H9 (cell line): ENCODE results near the gene GRAPL. TPM values are rescaled to one million over a fixed set of nuclear protein-coding genes. Genes with fewer than 3 reads are reported as not detected.
"Not testable (repeated sequence)": the region's sequence is repeated elsewhere in the genome, so short reads cannot be mapped to it uniquely, and the experiment has no call there.

Experiments
- DNase-seq: peaks from one replicate; pipeline ENCODE4 v3.0.0-alpha.2; 2017
- H2AFZ ChIP-seq: one replicate; pipeline ENCODE4 v1.6.1; 2013; ENCODE audit warnings: mild to moderate bottlenecking, low read length, control low read depth, moderate library complexity
- H2AK5ac ChIP-seq: 2 replicates; pipeline ENCODE4 v1.6.1; 2013; ENCODE audit warnings: low read length, control low read depth, mixed read lengths; ENCODE audit not compliant: insufficient read length
- H2BK120ac ChIP-seq: one replicate; pipeline ENCODE4 v1.6.1; 2013; ENCODE audit warnings: low read depth, mild to moderate bottlenecking, low read length, control low read depth, inconsistent platforms; ENCODE audit not compliant: poor library complexity, severe bottlenecking
- H2BK12ac ChIP-seq: 2 replicates; pipeline ENCODE4 v1.6.1; 2013; ENCODE audit warnings: low read length, control low read depth, mixed read lengths, low read depth; ENCODE audit not compliant: insufficient read length
- H2BK15ac ChIP-seq: 2 replicates; pipeline ENCODE4 v1.6.1; 2013; ENCODE audit warnings: low read depth, low read length, control low read depth
- H2BK20ac ChIP-seq: one replicate; pipeline ENCODE4 v1.6.1; 2013; ENCODE audit warnings: low read depth, mild to moderate bottlenecking, low read length, control low read depth, inconsistent platforms; ENCODE audit not compliant: poor library complexity, severe bottlenecking
- H2BK5ac ChIP-seq: 2 replicates; pipeline ENCODE4 v1.6.1; 2013; ENCODE audit warnings: low read length, control low read depth, mixed read lengths; ENCODE audit not compliant: insufficient read length
- H3K14ac ChIP-seq: 2 replicates; pipeline ENCODE4 v1.6.1; 2013; ENCODE audit warnings: low read length, control low read depth; ENCODE audit not compliant: insufficient read depth
- H3K18ac ChIP-seq: 2 replicates; pipeline ENCODE4 v1.6.1; 2013; ENCODE audit warnings: low read depth, mild to moderate bottlenecking, mixed read lengths, low read length, control low read depth; ENCODE audit not compliant: insufficient read length
- H3K23ac ChIP-seq: 2 replicates; pipeline ENCODE4 v1.6.1; 2013; ENCODE audit warnings: low read length, control low read depth, mixed read lengths, low read depth; ENCODE audit not compliant: insufficient read length
- H3K23me2 ChIP-seq: 2 replicates; pipeline ENCODE4 v1.6.1; 2013; ENCODE audit warnings: low read depth, mild to moderate bottlenecking, mixed read lengths, low read length, control low read depth; ENCODE audit not compliant: insufficient read length, poor library complexity, severe bottlenecking
- H3K27ac ChIP-seq: 2 replicates; pipeline ENCODE4 v1.5.1; 2013; ENCODE audit warnings: low read length, control low read depth, mixed read lengths, low read depth; ENCODE audit not compliant: insufficient read length
- H3K27me3 ChIP-seq: 2 replicates; pipeline ENCODE4 v1.6.1; 2013; ENCODE audit warnings: low read length, control low read depth, inconsistent platforms; ENCODE audit not compliant: insufficient read depth
- H3K4ac ChIP-seq: 2 replicates; pipeline ENCODE4 v1.6.1; 2013; ENCODE audit warnings: low read depth, mild to moderate bottlenecking, control low read depth, inconsistent platforms, low read length, moderate library complexity
- H3K4me1 ChIP-seq: 2 replicates; pipeline ENCODE4 v1.6.1; 2013; ENCODE audit warnings: low read length, control low read depth, inconsistent platforms; ENCODE audit not compliant: insufficient read depth
- H3K4me2 ChIP-seq: 2 replicates; pipeline ENCODE4 v1.6.1; 2013; ENCODE audit warnings: low read length, control low read depth, mixed read lengths; ENCODE audit not compliant: insufficient read length, insufficient read depth
- H3K56ac ChIP-seq: 2 replicates; pipeline ENCODE4 v1.6.1; 2013; ENCODE audit warnings: low read depth, mild to moderate bottlenecking, mixed read lengths, low read length, control low read depth; ENCODE audit not compliant: insufficient read length
- H3K79me1 ChIP-seq: 2 replicates; pipeline ENCODE4 v1.6.1; 2013; ENCODE audit warnings: low read depth, mild to moderate bottlenecking, moderate library complexity, low read length, control low read depth, inconsistent platforms; ENCODE audit not compliant: insufficient read depth, poor library complexity, severe bottlenecking
- H3K79me2 ChIP-seq: 2 replicates; pipeline ENCODE4 v1.6.1; 2013; ENCODE audit warnings: low read length, control low read depth, inconsistent platforms; ENCODE audit not compliant: insufficient read depth
- H3K9ac ChIP-seq: 2 replicates; pipeline ENCODE4 v1.6.1; 2013; ENCODE audit warnings: low read length, control low read depth, mixed read lengths; ENCODE audit not compliant: insufficient read length; ENCODE audit errors: extremely low read depth
- H3K9me3 ChIP-seq: one replicate; pipeline ENCODE4 v1.6.1; 2013; ENCODE audit warnings: low read depth, low read length, inconsistent platforms; ENCODE audit not compliant: control insufficient read depth
- H3T11ph ChIP-seq: one replicate; pipeline ENCODE4 v1.6.1; 2013; ENCODE audit warnings: mild to moderate bottlenecking, low read length, control low read depth, inconsistent platforms
- H4K20me1 ChIP-seq: one replicate; pipeline ENCODE4 v1.6.1; 2013; ENCODE audit not compliant: control insufficient read depth, insufficient read length, insufficient read depth
- H4K5ac ChIP-seq: 2 replicates; pipeline ENCODE4 v1.6.1; 2013; ENCODE audit warnings: low read depth, mild to moderate bottlenecking, mixed read lengths, low read length, control low read depth; ENCODE audit not compliant: insufficient read length
- H4K8ac ChIP-seq: replicated peaks from 2 replicates; pipeline ENCODE4 v1.6.1; 2013; ENCODE audit warnings: low read length, control low read depth, mixed read lengths, low read depth; ENCODE audit not compliant: insufficient read length
- H4K91ac ChIP-seq: 2 replicates; pipeline ENCODE4 v1.6.1; 2013; ENCODE audit warnings: low read depth, mild to moderate bottlenecking, moderate library complexity, mixed read lengths, low read length, control low read depth; ENCODE audit not compliant: insufficient read length
- H3K27ac Mint-ChIP-seq, 3 experiments: 2 replicates in 2 of 3; 3 replicates in 1 of 3; pipeline ENCODE4 v1.8.0; 2020 to 2021; ENCODE audit warnings: mixed read lengths in 3 of 3, mild to moderate bottlenecking in 1 of 3, moderate library complexity in 1 of 3
- H3K27me3 Mint-ChIP-seq: 2 replicates; pipeline ENCODE4 v1.8.0; 2021; ENCODE audit warnings: low read depth, mild to moderate bottlenecking, moderate library complexity, mixed read lengths
- H3K36me3 Mint-ChIP-seq, 3 experiments: 2 replicates in 2 of 3; 3 replicates in 1 of 3; pipeline ENCODE4 v1.8.0; 2020 to 2021; ENCODE audit warnings: low read depth in 3 of 3, mixed read lengths in 3 of 3; ENCODE audit not compliant: insufficient read depth in 1 of 3
- H3K4me1 Mint-ChIP-seq, 2 experiments: 2 replicates each; pipeline ENCODE4 v1.8.0; 2020; ENCODE audit warnings: mixed read lengths in 2 of 2
- H3K4me3 Mint-ChIP-seq, 2 experiments: 2 replicates in 1 of 2; 3 replicates in 1 of 2; pipeline ENCODE4 v1.8.0; 2020 to 2021; ENCODE audit warnings: mild to moderate bottlenecking in 2 of 2, mixed read lengths in 2 of 2, moderate library complexity in 1 of 2
- H3K9me3 Mint-ChIP-seq, 2 experiments: 2 replicates in 1 of 2; 3 replicates in 1 of 2; pipeline ENCODE4 v1.8.0; 2020; ENCODE audit warnings: mild to moderate bottlenecking in 2 of 2, mixed read lengths in 2 of 2, moderate library complexity in 1 of 2
- WGBS: extraction: QIAGEN DNeasy Blood & Tissue Kit; methylation state at CpG from one replicate; pipeline ENCODE4 v1.1.7; 2013; ENCODE audit warnings: missing lambda C conversion rate, low lambda C conversion rate, mixed read lengths; ENCODE audit not compliant: insufficient read length; ENCODE audit errors: extremely low coverage; 5-methylcytosine and 5-hydroxymethylcytosine counted together
- total RNA-seq: library from RNA; stranded (reverse); gene quantifications from 2 replicates; pipeline ENCODE4 v1.2.1, GENCODE V29; 2021

The GRAPL gene
- total RNA-seq, 1 experiment from 2014 or later: 0.55 TPM

GRCh38 chr17:19203429-19203828, 76.0 kb downstream of the GRAPL start:
- not testable (repeated sequence) for H3K27me3 ChIP-seq, H2BK20ac ChIP-seq, H3K27ac ChIP-seq, H3K4ac ChIP-seq, H3K4me1 Mint-ChIP-seq, H2BK12ac ChIP-seq, H3K23me2 ChIP-seq, H3K4me2 ChIP-seq, H3K27ac Mint-ChIP-seq, H2BK15ac ChIP-seq, H2AFZ ChIP-seq, H4K91ac ChIP-seq, H4K20me1 ChIP-seq, H3K18ac ChIP-seq, H3K4me1 ChIP-seq, H3K23ac ChIP-seq, H3K27me3 Mint-ChIP-seq, H3K79me2 ChIP-seq, H2BK5ac ChIP-seq, H3K56ac ChIP-seq, H3K9me3 Mint-ChIP-seq, H3K36me3 Mint-ChIP-seq, H4K8ac ChIP-seq, H2BK120ac ChIP-seq, H3K4me3 Mint-ChIP-seq, DNase-seq, H3K9me3 ChIP-seq, H3K14ac ChIP-seq, H2AK5ac ChIP-seq, H3K79me1 ChIP-seq, H4K5ac ChIP-seq, H3T11ph ChIP-seq, H3K9ac ChIP-seq
- WGBS: no CpG with 5 or more reads among the region's 3 CpGs

Other genes with a start within 250 kb of the GRAPL start
- not detected in 2 replicates for gene SLC5A10, start 175.4 kb upstream of the GRAPL start, total RNA-seq
- 38.7 and 40.5 TPM in 2 replicates for gene FAM83G, start 122.8 kb upstream of the GRAPL start, total RNA-seq
- gene GRAP, start 80.6 kb upstream of the GRAPL start, total RNA-seq: 0.55 TPM in 2 replicates
- gene EPN2, start 109.8 kb downstream of the GRAPL start, total RNA-seq: 53.2 and 57.8 TPM in 2 replicates
- gene B9D1, start 235.1 kb downstream of the GRAPL start, total RNA-seq: 27.4 and 30.4 TPM in 2 replicates